Endothelial cell of umbilical vein (primary cell): ENCODE results near the gene SSH2. TPM values are rescaled to one million over a fixed set of nuclear protein-coding genes. Genes with fewer than 3 reads are reported as not detected.

Source experiments
- BruUV-seq: library from RNA; stranded (reverse); fragments of 400-500 nt; replicated peaks from 2 replicates; lab custom pipeline; 2021; lab: Mats Ljungman, UMichigan
- CTCF ChIA-PET: fragments of 300-600, 350-600 bp; sonication (Branson Sonifier 250); formaldehyde crosslinking; loops from one replicate; lab custom pipeline; 2021; ENCODE audit warnings: antibody characterized with exemption, inconsistent platforms; lab: Charles Lee
- POLR2A ChIA-PET: fragments of 300-600, 350-600 bp; sonication (Branson Sonifier 250); formaldehyde crosslinking; loops from one replicate; lab custom pipeline; 2021; ENCODE audit warnings: antibody characterized with exemption, inconsistent platforms; lab: Charles Lee
- DNase-seq: peaks from one replicate; pipeline ENCODE4 v3.0.0-alpha.2; 2011; ENCODE audit warnings: low read depth, low spot score
- FAIRE-seq: peaks from 2 replicates; lab custom pipeline; 2011; peaks lifted over from hg19 to GRCh38; lab: Jason Lieb, UNC
- H2AFZ ChIP-seq: 2 replicates; pipeline ENCODE4 v1.6.0; 2012; ENCODE audit warnings: low read depth, low read length, control low read depth, inconsistent platforms
- H3K27ac ChIP-seq: 2 replicates; pipeline ENCODE4 v1.5.1; 2011; ENCODE audit warnings: low read depth, mild to moderate bottlenecking, control low read depth, low read length, moderate library complexity; ENCODE audit not compliant: insufficient read depth
- H3K27me3 ChIP-seq, 2 experiments: 2 replicates each; pipeline versions ENCODE4 v1.6.0 to v1.6.1; 2011; ENCODE audit warnings: low read length in 2 of 2, mixed read lengths in 1 of 2; ENCODE audit not compliant: control insufficient read depth in 2 of 2, insufficient read depth in 2 of 2
- H3K36me3 ChIP-seq, 2 experiments: 2 replicates in 1 of 2; 3 replicates in 1 of 2; pipeline ENCODE4 v1.5.1; 2011; ENCODE audit warnings: low read length in 2 of 2, mild to moderate bottlenecking in 1 of 2, moderate library complexity in 1 of 2; ENCODE audit not compliant: control insufficient read depth in 2 of 2, insufficient read depth in 2 of 2; ENCODE audit errors: extremely low read depth in 1 of 2
- H3K4me1 ChIP-seq: 3 replicates; pipeline ENCODE4 v1.5.1; 2011; ENCODE audit warnings: mild to moderate bottlenecking, low read length; ENCODE audit not compliant: control insufficient read depth, insufficient read depth; ENCODE audit errors: extremely low read depth
- H3K4me2 ChIP-seq: 2 replicates; pipeline ENCODE4 v1.6.1; 2011; ENCODE audit warnings: low read length, control low read depth, mixed read lengths; ENCODE audit not compliant: insufficient read depth
- H3K4me3 ChIP-seq, 3 experiments: fragments of 200-600 bp in 1 of 3; sonication (generic), shearing (Covaris generic) in 1 of 3; replicated peaks in 1 of 3; 2 replicates each; pipeline ENCODE4 v1.5.1; 2011 to 2016; ENCODE audit warnings: control low read depth in 3 of 3, low read length in 3 of 3, mild to moderate bottlenecking in 2 of 3, inconsistent platforms in 1 of 3, low read depth in 1 of 3, moderate library complexity in 1 of 3; ENCODE audit not compliant: insufficient read depth in 1 of 3
- H3K79me2 ChIP-seq: 2 replicates; pipeline ENCODE4 v1.6.0; 2012; ENCODE audit warnings: low read length, inconsistent platforms; ENCODE audit not compliant: control insufficient read depth, insufficient read depth
- H3K9ac ChIP-seq: replicated peaks from 2 replicates; pipeline ENCODE3; 2011; ENCODE audit warnings: low read length, control low read depth; ENCODE audit not compliant: insufficient read depth; ENCODE audit errors: extremely low read depth
- H3K9me1 ChIP-seq: replicated peaks from 3 replicates; pipeline ENCODE4 v1.6.0; 2011; ENCODE audit warnings: mild to moderate bottlenecking, low read length; ENCODE audit not compliant: control insufficient read depth, insufficient read depth; ENCODE audit errors: extremely low read depth
- H3K9me3 ChIP-seq: replicated peaks from 2 replicates; pipeline ENCODE4 v1.5.1; 2012; ENCODE audit warnings: low read length, inconsistent platforms; ENCODE audit not compliant: control insufficient read depth, insufficient read depth
- H4K20me1 ChIP-seq: replicated peaks from 2 replicates; pipeline ENCODE3; 2011; ENCODE audit warnings: mild to moderate bottlenecking, low read length; ENCODE audit not compliant: control insufficient read depth, insufficient read depth; ENCODE audit errors: extremely low read depth
- CTCF ChIP-seq, 2 donors: IDR thresholded peaks; 1 replicate in 1 of 2; 2 replicates in 1 of 2; pipeline ENCODE4 v1.5.1; 2011; ENCODE audit warnings: low read length in 2 of 2, mild to moderate bottlenecking in 2 of 2, moderate library complexity in 2 of 2, control low read depth in 1 of 2, inconsistent platforms in 1 of 2, low read depth in 1 of 2; ENCODE audit not compliant: insufficient read depth in 1 of 2; ENCODE audit errors: extremely low read depth in 1 of 2
- FOS ChIP-seq: IDR thresholded peaks from 2 replicates; pipeline ENCODE4 v1.6.1; 2011; ENCODE audit warnings: mild to moderate bottlenecking, low read length, moderate library complexity, borderline replicate concordance; ENCODE audit not compliant: insufficient read depth
- MYC ChIP-seq: IDR thresholded peaks from one replicate; pipeline ENCODE4 v1.6.1; 2011; ENCODE audit warnings: mild to moderate bottlenecking, low read depth, low read length
- POLR2AphosphoS5 ChIP-seq: IDR thresholded peaks from 2 replicates; pipeline ENCODE4 v1.6.1; 2012; ENCODE audit warnings: low read depth, mild to moderate bottlenecking, control low read depth, low read length, moderate library complexity; ENCODE audit not compliant: insufficient read depth
- dilution Hi-C: fragments of 300-500 bp; cut with MboI; formaldehyde crosslinking; loops from one replicate; pipeline ENCODE4 v1.15.0; 2019; ENCODE audit warnings: low sequenced_read_pairs; ENCODE audit not compliant: extremely low pct_ligation_motif_present
- intact Hi-C: fragments of 100-400 bp; cut with micrococcal nuclease; formaldehyde crosslinking; loops from one replicate; pipeline ENCODE4 v1.10.0; 2022
- polyA plus RNA-seq, 4 experiments: library from polyadenylated mRNA; depleted of rRNA in 3 of 4; stranded (reverse) in 3 of 4; unstranded in 1 of 4; fragments of >200 nt; gene quantifications; 2 replicates each; pipeline versions ENCODE4 v1.2.1 to v1.2.3, GENCODE V29; 2011 to 2012; ENCODE audit warnings: missing spikeins in 1 of 4
- total RNA-seq: library from RNA; stranded (reverse); gene quantifications from 2 replicates; pipeline ENCODE4 v1.2.3, GENCODE V29; 2021

SSH2 gene
- total and polyA plus RNA-seq, 2 donors (not counting 3 experiments of a cell fraction or from before 2014, with no cell fraction given): 24.6 to 60.9 TPM

DNA sequence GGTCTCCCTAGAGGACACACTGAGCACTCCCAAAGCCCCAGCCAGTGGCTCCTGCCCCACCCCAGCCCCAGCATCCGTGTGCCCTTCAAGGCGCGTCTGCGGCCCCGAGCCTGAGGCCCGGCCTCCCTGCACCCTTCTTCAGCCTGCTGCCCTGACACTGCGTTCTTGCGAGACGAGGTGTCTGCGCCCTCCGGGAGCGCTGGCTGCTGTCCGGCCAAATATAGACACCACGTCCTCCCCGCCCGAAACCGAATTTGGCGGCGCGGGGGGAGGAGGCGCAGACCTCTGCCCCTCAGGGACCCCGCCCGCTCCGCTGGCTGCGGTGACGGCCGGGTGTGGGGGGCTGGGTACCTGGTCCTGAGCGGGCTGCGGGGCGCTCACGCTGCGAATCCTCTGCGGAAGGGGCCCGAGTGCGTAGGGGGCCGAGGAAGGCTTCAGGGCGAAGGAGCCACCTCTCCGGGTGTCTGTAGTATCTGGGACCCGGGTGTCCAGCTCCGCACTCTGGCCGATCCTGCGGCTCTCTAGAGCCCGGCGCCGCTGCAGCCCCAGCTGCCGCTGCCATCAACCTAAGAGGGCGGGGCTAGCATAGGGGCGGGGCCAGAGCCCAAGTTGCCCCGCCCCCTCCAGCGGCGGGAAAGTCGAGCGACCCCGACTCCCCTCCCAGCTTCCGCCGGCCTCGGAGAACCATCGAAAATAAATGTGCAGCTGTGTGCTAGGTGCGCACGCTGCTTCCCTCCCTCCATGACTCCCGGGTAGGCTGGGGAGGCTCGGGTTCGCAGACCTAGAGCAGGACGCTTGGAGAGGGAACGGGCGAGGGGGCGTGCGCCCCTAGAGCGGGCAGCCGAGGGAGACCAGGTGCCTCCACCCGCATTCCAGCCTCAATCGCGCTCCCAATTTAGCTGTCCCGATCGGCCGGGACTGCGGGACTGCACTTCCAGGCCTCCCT, 307.4 kb downstream of the SSH2 start, which contains the start of gene CORO6:
TSS of gene CORO6 (minus strand) at position 576 of the 946 bp plus-strand sequence. CDS start 1,491 bp downstream, outside the sequence.
- Histone ChIP-seq H3K4me3 (peak within 1 kb of the TSS; percentile 31 to 73 (median 71)), H3K9me3 (no peaks in the 10 kb centered on the region), H3K9ac (peak within 1 kb of the TSS; percentile 12), H3K4me2 (peak within 1 kb of the TSS; percentile 32), H3K79me2 (no peaks in the 10 kb centered on the region), H2AFZ (peak within 1 kb of the TSS; percentile 70), H3K9me1 (no peaks in the 10 kb centered on the region), H4K20me1 (no peaks in the 10 kb centered on the region), H3K27ac (no peak within 1 kb of the TSS), H3K36me3 (no peaks in the 10 kb centered on the region), H3K27me3 (no peaks in the 10 kb centered on the region), H3K4me1 (peaks cover 11% of the 10 kb centered on the region)
- DNase-seq: peak; percentile 50
- dilution Hi-C loops (no loop called here), intact Hi-C loops (loop anchor here (1.0 kb wide), 1 partner anchor 17 kb away; no protein-coding TSS in a partner anchor)
- peak; percentile 73 for FAIRE-seq
- ChIA-PET CTCF (interaction anchor here (0.6 to 1.8 kb wide), 5 partner anchors 17 to 471 kb away, joined by 3 to 12 read pairs (median 4); no protein-coding TSS in a partner anchor), POLR2A (interaction anchor here (0.6 kb wide), 1 partner anchor 32 kb away, joined by 3 read pairs; no protein-coding TSS in a partner anchor)
- no peak for TF ChIP-seq MYC
- no peak for TF ChIP-seq FOS
- TF ChIP-seq POLR2AphosphoS5: peak; percentile 48
- TF ChIP-seq CTCF (IDR thresholded peaks at IDR 0.05; ENCODE audit: extremely low read depth in 1 of 2, insufficient read depth in 1 of 2, low read depth in 1 of 2, low read length in 2 of 2): no peak
- no TSS peak for BruUV-seq
